Astrocyte (in vitro differentiated cells and primary cell): ENCODE measurements around the gene FCER1G. TPM values are rescaled to one million over a fixed set of nuclear protein-coding genes. Genes with fewer than 3 reads are reported as not detected.
"Not testable (repeated sequence)": the region's sequence is repeated elsewhere in the genome, so short reads cannot be mapped to it uniquely, and the experiment has no call there.

Experiments
- DNase-seq: peaks from one replicate; pipeline ENCODE4 v3.0.0-alpha.2; 2010; ENCODE audit warnings: low read depth
- FAIRE-seq: peaks from 2 replicates; lab custom pipeline; 2011; peaks lifted over from hg19 to GRCh38; lab: Jason Lieb, UNC
- H2AFZ ChIP-seq: 2 replicates; pipeline ENCODE4 v1.6.0; 2012; ENCODE audit warnings: low read depth, low read length, inconsistent platforms
- H3K27ac ChIP-seq: 2 replicates; pipeline ENCODE4 v1.5.1; 2011; ENCODE audit warnings: low read depth, low read length, inconsistent platforms
- H3K27me3 ChIP-seq: 2 replicates; pipeline ENCODE4 v1.6.0; 2011; ENCODE audit warnings: low read length, inconsistent platforms; ENCODE audit not compliant: insufficient read depth
- H3K36me3 ChIP-seq: 2 replicates; pipeline ENCODE4 v1.5.1; 2011; ENCODE audit warnings: low read length, inconsistent platforms; ENCODE audit not compliant: insufficient read depth
- H3K4me1 ChIP-seq: 2 replicates; pipeline ENCODE4 v1.5.1; 2011; ENCODE audit warnings: low read length, inconsistent platforms; ENCODE audit not compliant: insufficient read depth
- H3K4me2 ChIP-seq: 2 replicates; pipeline ENCODE4 v1.6.0; 2012; ENCODE audit warnings: low read length, inconsistent platforms
- H3K4me3 ChIP-seq: 2 replicates; pipeline ENCODE4 v1.5.1; 2011; ENCODE audit warnings: low read depth, mild to moderate bottlenecking, low read length, inconsistent platforms; ENCODE audit not compliant: insufficient read depth
- H3K79me2 ChIP-seq: 2 replicates; pipeline ENCODE4 v1.6.0; 2012; ENCODE audit warnings: mild to moderate bottlenecking, low read length, inconsistent platforms; ENCODE audit not compliant: insufficient read depth
- H3K9ac ChIP-seq: 2 replicates; pipeline ENCODE4 v1.6.0; 2012; ENCODE audit warnings: mild to moderate bottlenecking, low read length, inconsistent platforms
- H3K9me3 ChIP-seq: 2 replicates; pipeline ENCODE4 v1.5.1; 2012; ENCODE audit warnings: low read depth, mild to moderate bottlenecking, low read length, inconsistent platforms; ENCODE audit not compliant: insufficient read depth
- H4K20me1 ChIP-seq: 2 replicates; pipeline ENCODE4 v1.6.0; 2012; ENCODE audit warnings: low read length, inconsistent platforms; ENCODE audit not compliant: insufficient read depth
- H3K27ac Mint-ChIP-seq: one replicate; pipeline ENCODE4 v1.8.0; 2021; ENCODE audit warnings: mild to moderate bottlenecking, mixed read lengths; ENCODE audit not compliant: unreplicated experiment
- H3K27me3 Mint-ChIP-seq: one replicate; pipeline ENCODE4 v1.8.0; 2021; ENCODE audit warnings: low read depth, mixed read lengths; ENCODE audit not compliant: unreplicated experiment
- H3K36me3 Mint-ChIP-seq: one replicate; pipeline ENCODE4 v1.8.0; 2021; ENCODE audit warnings: low read depth, mixed read lengths; ENCODE audit not compliant: unreplicated experiment
- H3K4me1 Mint-ChIP-seq: one replicate; pipeline ENCODE4 v1.8.0; 2021; ENCODE audit warnings: low read depth, mixed read lengths; ENCODE audit not compliant: unreplicated experiment
- H3K4me3 Mint-ChIP-seq: one replicate; pipeline ENCODE4 v1.8.0; 2021; ENCODE audit warnings: mild to moderate bottlenecking, moderate library complexity, mixed read lengths; ENCODE audit not compliant: unreplicated experiment
- H3K9me3 Mint-ChIP-seq: one replicate; pipeline ENCODE4 v1.8.0; 2021; ENCODE audit warnings: mild to moderate bottlenecking, mixed read lengths; ENCODE audit not compliant: unreplicated experiment
- CTCF ChIP-seq: IDR thresholded peaks from 2 replicates; pipeline ENCODE4 v1.5.1; 2011; ENCODE audit warnings: low read depth, mild to moderate bottlenecking, inconsistent platforms, low read length, moderate library complexity; ENCODE audit not compliant: insufficient read depth
- EZH2 ChIP-seq: IDR thresholded peaks from 2 replicates; pipeline ENCODE4 v1.6.1; 2012; ENCODE audit warnings: mild to moderate bottlenecking, low read length, inconsistent platforms; ENCODE audit not compliant: insufficient read depth
- total RNA-seq: library from RNA; stranded (reverse); gene quantifications from 2 replicates; pipeline ENCODE4 v1.2.1, GENCODE V29; 2021

Gene FCER1G
- total RNA-seq, 1 donor from 2014 or later, result 0.68 TPM

DNA sequence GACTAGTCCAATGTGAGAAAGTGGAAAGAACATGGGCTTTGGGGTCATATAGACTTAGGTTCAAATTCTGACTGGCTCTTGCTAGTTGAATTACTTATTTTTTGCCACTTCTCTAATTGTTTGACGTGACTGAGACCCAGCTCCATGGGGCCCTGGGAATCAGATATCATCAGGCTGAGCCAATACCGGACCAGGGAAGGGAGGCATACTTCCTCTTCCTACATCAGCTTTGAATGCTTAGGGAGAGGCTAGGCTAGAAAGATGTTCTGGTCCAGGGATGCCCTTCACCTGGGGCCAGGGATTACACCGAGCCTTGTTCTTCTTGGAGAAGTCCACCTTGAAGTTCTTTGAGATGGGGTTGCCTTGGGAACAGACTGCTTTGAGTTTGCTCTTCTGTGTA, 26.6 kb downstream of the FCER1G start:
- Mint-ChIP-seq H3K4me1 (peaks cover 16% of the 10 kb centered on the region), H3K27ac (no peak overlapping the region)
- no peak for FAIRE-seq

DNA sequence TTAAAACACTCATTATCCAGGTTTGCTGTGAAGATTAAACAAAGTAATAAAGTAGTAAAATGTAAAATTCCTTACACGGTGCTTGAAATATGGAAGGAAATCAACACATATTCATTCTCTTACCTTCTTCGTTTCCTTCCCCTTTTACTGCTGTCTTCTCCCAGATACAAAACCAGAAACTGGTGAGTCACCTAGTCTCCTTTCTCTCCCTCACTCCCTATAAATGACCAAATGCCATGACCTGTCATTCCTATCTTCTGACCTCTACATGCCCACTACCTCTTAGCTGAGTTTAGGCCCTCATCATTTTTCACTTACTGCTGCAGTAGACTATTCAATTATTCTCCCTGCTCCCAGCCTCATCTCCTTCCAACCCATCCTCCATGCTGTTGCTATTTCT, 27.2 kb downstream of the FCER1G start:
- no peaks in the 10 kb centered on the region for H3K27me3 Mint-ChIP-seq
- FAIRE-seq (no peak), DNase-seq (no peak)
- no peaks in the 10 kb centered on the region for H3K4me1 ChIP-seq
- H3K9ac ChIP-seq, result no peak overlapping the region
- H3K4me1 Mint-ChIP-seq, result peaks cover 16% of the 10 kb centered on the region
- H3K79me2 ChIP-seq, result no peaks in the 10 kb centered on the region
- no peak overlapping the region for H3K4me3 Mint-ChIP-seq
- no peaks in the 10 kb centered on the region for H3K27me3 ChIP-seq
- no peak for TF ChIP-seq EZH2
- TF ChIP-seq CTCF, result no peak
- no peak overlapping the region for H3K4me3 ChIP-seq
- H3K4me2 ChIP-seq, result no peak overlapping the region
- no peaks in the 10 kb centered on the region for H3K36me3 ChIP-seq
- no peaks in the 10 kb centered on the region for H3K36me3 Mint-ChIP-seq
- peaks cover 4% of the 10 kb centered on the region for H3K9me3 Mint-ChIP-seq
- H4K20me1 ChIP-seq, result no peaks in the 10 kb centered on the region
- no peaks in the 10 kb centered on the region for H3K9me3 ChIP-seq
- H3K27ac Mint-ChIP-seq, result no peak overlapping the region
- no peak overlapping the region for H3K27ac ChIP-seq
- H2AFZ ChIP-seq, result no peak overlapping the region

More for the DNA sequence above, 26.6 kb downstream of the FCER1G start:
- Histone ChIP-seq H3K79me2 (no peaks in the 10 kb centered on the region), H2AFZ (no peak overlapping the region), H4K20me1 (no peaks in the 10 kb centered on the region), H3K4me1 (no peaks in the 10 kb centered on the region), H3K4me3 (no peak overlapping the region), H3K36me3 (no peaks in the 10 kb centered on the region), H3K27me3 (no peaks in the 10 kb centered on the region), H3K27ac (no peak overlapping the region), H3K9ac (no peak overlapping the region), H3K9me3 (no peaks in the 10 kb centered on the region), H3K4me2 (no peak overlapping the region)
- Mint-ChIP-seq H3K4me3 (no peak overlapping the region), H3K9me3 (peaks cover 4% of the 10 kb centered on the region), H3K27me3 (no peaks in the 10 kb centered on the region), H3K36me3 (no peaks in the 10 kb centered on the region)
- TF ChIP-seq EZH2 (no peak), CTCF (no peak)
- no peak for DNase-seq

GRCh38 chr1:161244888-161245287, 29.8 kb downstream of the FCER1G start:
- H3K4me3 Mint-ChIP-seq, result no peak overlapping the region
- H3K4me1 ChIP-seq, result no peaks in the 10 kb centered on the region
- peaks cover 5% of the 10 kb centered on the region for H3K9me3 Mint-ChIP-seq
- no peaks in the 10 kb centered on the region for H4K20me1 ChIP-seq
- H3K4me3 ChIP-seq, result no peak overlapping the region
- H3K36me3 Mint-ChIP-seq, result peaks cover under 1% of the 10 kb centered on the region
- FAIRE-seq, result no peak
- H3K27ac ChIP-seq, result no peak overlapping the region
- no peak overlapping the region for H3K9ac ChIP-seq
- H3K9me3 ChIP-seq, result no peaks in the 10 kb centered on the region
- no peak overlapping the region for H3K27ac Mint-ChIP-seq
- no peaks in the 10 kb centered on the region for H3K79me2 ChIP-seq
- DNase-seq, result no peak
- no peaks in the 10 kb centered on the region for H3K27me3 ChIP-seq
- no peaks in the 10 kb centered on the region for H3K36me3 ChIP-seq
- H3K27me3 Mint-ChIP-seq, result peaks cover 4% of the 10 kb centered on the region
- peaks cover 9% of the 10 kb centered on the region for H3K4me1 Mint-ChIP-seq
- H2AFZ ChIP-seq, result no peak overlapping the region
- H3K4me2 ChIP-seq, result no peak overlapping the region
- no peak for TF ChIP-seq EZH2
- no peak for TF ChIP-seq CTCF

DNA sequence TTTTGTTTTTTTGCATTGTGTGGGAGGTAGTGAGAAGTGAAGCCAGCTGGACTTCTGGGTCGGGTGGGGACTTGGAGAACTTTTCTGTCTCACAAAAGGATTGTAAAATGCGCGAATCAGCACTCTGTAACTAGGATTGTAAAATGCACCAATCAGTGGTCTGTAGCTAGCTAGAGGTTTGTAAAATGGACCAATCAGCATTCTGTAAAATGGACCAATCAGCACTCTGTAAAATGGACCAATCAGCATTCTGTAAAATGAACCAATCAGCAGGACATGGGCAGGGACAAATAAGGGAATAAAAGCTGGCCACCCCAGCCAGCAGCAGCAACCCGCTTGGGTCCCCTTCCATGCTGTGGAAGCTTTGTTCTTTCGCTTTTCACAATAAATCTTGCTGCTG, 35.0 kb downstream of the FCER1G start:
- H3K4me3 ChIP-seq, H3K27me3 Mint-ChIP-seq, H3K27me3 ChIP-seq, H3K4me3 Mint-ChIP-seq, H3K36me3 Mint-ChIP-seq, H3K79me2 ChIP-seq, FAIRE-seq, H3K4me2 ChIP-seq, DNase-seq, H4K20me1 ChIP-seq, H3K27ac Mint-ChIP-seq, H3K27ac ChIP-seq, H3K4me1 ChIP-seq, H2AFZ ChIP-seq, H3K4me1 Mint-ChIP-seq, H3K36me3 ChIP-seq, H3K9me3 Mint-ChIP-seq, H3K9me3 ChIP-seq, H3K9ac ChIP-seq: not testable (repeated sequence)
